ENCODE measurements around the gene MCTP1.
A peak's percentile ranks its signal among the peaks of the same experiment; 100 is the strongest.

Gene MCTP1

DNA sequence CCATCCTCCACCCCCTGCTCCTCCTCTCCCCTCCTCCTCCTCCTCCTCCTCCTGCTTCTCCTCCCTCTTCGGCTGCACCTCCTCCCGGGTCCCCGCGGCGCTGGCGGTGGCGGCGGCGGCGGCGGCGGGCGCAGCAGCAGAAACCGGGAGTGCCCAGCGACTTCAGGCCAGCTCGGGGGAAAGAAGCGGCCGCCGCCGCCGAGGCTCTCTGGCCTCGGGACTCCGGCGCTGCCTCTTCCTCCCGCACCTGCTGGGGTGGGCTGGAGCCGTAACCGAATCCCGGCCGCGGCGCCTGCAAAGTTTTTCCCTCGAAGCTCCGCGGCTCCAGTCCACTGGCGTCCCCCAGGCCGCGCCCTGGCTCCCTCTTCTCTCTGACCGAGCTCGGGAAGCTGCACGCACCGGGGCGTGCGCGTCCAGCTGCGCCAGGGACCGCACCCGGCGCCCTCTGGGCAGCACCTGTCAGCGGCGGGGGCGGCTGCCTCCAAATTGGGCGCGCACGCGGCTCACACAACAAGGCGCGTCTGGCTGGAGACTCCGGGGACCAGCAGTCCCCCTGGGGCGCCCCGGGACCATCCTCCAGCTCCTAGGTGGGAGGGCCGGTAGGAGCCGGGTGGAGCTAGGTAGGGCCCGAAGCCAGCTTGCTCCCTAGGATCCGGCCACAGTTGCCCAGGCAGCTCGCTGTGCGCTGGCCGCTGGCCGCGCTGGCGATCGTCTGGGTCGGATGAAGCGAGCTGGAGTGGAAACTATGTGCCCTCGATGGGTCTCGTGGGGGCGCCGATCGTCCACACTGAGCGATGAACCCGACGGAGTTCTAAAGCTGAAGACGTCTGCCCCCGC, at the start of gene MCTP1:
TSS of gene MCTP1 (minus strand) at position 523 of the 837 bp plus-strand sequence.
- peak; percentile 53 for DNase-seq

DNA sequence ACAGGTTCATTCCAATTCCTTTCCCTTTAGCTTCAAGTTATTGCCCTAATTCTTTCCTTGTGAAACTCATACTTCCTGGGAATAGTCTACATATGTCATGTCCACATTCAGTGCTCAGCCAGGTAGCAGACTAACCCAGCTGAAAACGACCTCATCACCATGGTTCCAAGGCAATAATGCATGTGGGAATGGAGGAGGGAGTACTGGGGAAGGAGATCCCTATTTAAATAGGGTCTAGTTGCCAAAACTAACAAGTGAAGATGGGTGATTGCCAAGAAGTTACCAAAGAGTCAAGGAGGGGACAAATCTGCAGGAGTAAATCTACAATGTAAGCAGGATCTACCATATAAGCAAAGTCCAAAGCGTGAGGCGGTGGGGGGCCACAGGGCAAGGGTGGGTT, 47.3 kb upstream of the MCTP1 start:
- DNase-seq: no peak

DNA sequence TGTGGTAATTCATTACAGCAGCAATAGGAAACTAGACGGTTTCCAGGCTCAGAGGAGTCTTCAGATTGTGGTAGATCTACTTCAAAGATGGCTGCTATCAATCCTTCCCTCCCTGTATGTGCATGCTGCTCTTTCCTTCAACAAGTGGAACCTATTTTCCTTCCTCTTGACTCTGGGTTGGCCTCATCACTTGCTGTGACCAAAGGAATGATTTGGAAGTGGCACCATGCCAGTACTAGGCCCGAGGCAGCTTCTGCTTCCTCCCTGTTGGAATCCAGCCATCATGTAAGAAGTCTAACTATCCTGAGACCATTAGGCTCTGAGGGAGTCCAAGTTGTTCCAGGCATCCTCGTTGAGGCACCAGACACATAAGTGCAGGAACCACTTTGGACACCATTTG, 46.5 kb upstream of the MCTP1 start:
- peak; percentile 76 for DNase-seq

DNA sequence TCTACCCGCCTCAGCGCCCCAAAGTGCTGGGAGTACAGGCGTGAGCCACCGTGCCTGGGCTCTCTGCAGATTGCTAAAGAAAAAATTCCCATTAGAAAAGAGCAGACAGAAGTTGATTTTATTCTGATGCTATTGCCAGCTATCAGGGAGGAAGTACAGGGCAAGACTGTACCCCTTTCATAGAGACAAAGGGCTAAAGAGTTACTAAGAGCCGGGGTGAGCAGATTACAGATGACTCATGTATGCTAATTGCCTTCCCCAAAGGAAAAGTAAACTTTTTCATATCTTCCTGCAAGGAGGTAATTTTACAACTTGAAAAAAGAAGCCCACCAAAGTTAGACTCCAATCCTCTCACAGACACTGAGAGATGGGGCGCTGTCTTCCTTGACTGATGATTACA, 42.3 kb upstream of the MCTP1 start:
- no peak for DNase-seq

DNA sequence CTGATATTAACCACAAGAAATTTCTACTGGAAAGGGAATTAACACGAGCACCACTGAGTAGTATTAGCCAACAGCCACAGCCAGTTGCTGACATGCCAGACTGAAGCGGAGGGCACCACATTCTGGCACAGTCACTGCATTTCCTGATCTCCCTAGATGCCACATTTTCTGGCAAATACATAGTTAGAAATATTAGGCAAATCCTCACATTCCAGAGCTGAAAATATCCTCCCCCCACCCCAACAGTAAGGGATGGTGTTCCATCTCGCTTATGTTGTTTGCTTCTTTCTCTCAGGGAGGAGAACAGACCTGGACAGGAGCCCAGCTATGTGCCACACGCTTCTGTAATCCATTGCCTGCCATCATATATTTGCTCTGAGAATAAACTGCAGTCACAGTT, 32.8 kb upstream of the MCTP1 start:
- DNase-seq: no peak

DNA sequence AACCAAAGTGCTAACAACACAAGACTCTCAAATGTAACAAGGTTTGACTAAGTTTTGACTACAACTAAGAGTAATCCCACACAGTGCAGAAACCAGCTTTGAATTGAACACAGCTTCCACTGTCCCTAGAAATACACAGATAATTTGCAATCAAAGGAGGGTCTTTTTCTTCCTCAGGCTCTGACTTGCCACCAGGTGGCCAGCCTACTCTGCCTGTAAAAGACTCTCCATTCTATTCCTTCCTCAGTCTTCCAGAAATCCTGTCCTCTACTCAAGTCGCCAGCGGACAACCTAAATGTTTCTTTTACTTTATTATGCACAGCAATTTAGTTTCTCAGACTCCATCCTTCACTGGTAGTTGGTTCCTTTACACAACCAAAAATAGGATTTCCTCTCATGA, 32.2 kb upstream of the MCTP1 start:
- no peak for DNase-seq

DNA sequence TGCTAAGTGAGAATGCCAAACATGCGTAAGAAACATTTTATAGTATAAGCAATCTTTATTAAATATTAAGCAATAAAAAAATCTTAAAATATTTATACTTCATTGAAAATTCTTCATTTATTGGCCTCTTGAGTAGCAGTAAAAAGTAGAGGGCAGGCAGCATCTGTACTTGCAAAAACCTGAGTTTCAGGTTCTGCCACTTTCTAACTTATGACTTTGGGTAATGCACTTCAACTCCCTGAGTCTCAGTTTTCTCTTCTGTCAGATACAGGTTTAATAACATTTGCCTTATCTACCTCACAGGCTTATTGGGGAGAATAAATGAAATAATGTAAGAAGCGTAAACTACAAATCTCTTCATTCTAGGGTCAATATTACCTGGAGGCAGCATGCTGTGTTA, 19.8 kb upstream of the MCTP1 start:
- DNase-seq: no peak

DNA sequence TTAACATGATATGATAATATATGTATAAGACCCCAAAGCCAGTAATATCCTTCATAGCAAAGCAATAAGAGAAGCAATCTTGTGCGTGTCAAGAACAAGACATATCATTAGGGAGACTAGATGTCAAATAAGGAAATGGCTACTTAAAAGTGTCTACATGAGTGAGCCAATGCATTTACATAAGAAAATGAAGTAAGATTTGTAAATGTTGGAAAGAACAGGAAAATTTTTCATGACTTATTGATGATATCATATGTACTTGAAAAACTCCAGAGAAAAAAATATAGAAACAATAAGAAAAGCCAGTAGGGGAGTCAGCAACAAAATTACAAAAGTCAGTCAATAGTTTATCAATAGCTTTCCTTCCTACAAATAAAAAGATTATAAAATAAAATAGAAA, 13.8 kb upstream of the MCTP1 start:
- no peak for DNase-seq

DNA sequence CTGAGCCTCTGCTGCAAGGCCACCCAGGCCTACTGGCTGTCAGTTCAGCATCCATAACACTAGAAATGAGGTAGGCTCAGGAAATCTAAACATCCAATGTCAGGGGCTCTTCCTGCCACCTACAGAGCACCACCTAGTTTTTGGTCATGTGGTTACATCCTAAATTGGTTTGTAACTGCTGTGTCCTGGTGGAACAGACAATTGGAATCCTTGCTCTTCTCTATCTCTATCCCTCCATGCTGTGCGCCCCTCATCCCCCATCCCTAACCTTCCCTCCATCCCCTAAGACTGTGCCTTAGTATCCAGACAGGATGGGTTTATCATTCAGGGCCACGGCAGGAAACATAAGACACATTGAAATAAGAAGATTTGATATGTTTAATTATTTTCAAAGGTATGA, 11.4 kb upstream of the MCTP1 start:
- no peak for DNase-seq

DNA sequence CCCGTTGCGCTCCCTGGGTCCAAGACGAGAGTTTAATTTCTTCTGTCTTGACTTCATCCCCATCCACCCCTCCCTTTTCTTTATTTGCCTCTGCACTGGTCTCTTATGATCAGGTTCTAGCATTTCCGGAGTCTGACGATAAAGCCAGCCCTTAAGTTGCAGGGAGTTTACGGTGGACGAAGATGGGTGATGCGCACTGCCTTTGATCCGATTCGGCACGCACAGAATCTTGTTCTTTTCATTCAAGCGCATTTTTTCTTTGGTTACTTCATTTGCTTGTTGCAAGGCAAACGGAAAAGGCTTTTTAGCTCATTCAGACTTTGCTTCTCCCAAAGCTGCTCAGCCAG, 488 bp upstream of the MCTP1 start:
- DNase-seq: no peak

DNA sequence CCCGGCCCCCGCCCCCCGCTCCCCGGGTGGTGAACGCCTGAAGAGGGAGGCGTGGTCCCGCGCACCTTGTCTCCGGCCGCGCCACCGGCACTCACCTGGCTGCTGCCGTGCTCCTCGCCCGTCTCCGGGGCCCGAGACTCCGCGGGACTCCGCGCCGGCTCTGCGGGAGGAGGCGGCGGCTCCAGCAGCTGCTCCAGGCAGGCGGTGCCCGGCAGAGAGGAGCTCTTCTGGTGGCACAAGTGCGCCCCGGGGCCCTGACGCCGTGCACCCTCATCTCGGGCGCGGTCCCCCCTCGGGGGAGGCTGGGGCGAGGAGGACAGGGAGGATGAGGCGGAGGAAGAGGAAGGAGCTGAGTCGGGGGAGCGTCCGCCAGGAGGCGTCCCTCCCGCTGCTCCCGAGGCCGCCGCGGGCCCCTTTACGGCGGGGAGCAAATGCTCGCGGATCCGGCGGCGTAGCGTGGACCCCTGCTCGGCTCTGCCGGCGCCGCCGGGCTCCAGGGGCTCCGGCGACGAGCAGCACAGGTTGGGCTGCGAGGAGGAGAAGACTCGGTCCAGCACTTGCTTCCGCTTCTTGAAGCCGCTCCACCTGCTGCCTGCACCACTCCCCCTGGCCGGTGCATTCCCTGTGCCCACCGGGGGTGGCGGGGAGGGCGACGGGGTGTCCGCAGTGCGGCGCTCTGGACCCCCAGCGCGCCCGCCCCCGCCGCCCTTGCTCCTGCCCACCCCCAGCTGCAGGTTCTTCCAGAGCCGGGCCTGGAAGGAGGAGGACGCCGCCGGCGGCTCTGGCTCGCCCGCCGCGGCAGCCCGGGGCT, 928 bp downstream of the MCTP1 start:
- peak; percentile 61 for DNase-seq

DNA sequence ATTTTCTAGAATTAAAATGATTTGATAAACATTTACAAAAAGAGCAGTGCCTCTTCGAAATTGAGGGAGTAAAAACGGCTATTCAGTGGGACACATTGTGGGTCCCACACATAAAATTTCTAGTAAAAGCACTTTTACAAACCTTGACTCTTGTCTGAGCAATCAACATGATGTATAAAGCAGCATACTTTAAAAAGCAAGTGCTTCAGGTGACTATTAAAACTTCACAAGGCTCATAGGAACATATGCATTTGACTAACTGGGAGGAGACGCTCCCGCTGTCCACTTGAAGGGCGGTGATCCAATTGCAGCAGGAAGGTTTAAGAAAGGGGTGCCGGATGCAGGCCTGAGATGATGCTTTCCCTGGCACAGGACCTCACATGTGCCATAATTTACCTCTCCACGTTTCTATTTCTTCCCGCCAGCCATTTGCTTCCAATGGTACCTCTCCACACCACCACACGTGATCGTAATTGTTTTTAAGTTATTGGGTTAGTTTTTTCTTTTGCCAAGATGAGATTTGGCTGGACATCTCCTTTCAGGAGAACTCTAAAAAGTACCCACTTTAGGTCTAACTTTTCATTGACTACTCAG, 1.8 kb downstream of the MCTP1 start:
- DNase-seq: no peak

DNA sequence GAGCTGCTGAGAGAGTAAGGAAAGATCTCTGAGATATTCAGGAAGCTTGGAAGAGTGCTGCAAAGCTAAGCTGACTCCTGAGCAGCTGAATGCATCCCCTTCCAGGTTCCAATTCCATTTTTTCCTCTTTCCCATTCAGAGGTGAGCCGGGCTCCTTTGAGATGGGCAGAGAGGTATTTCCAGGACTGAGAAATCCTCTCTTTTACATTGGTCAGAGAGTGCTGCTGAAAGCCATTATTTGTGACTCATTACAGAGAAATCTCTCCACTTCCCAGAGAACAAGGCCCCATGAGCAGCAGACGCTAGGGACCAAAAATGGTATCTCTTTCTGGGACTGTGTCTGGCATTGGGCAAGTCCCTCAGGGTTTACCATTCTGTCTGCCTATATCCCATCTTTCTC, 3.7 kb downstream of the MCTP1 start:
- no peak for DNase-seq

DNA sequence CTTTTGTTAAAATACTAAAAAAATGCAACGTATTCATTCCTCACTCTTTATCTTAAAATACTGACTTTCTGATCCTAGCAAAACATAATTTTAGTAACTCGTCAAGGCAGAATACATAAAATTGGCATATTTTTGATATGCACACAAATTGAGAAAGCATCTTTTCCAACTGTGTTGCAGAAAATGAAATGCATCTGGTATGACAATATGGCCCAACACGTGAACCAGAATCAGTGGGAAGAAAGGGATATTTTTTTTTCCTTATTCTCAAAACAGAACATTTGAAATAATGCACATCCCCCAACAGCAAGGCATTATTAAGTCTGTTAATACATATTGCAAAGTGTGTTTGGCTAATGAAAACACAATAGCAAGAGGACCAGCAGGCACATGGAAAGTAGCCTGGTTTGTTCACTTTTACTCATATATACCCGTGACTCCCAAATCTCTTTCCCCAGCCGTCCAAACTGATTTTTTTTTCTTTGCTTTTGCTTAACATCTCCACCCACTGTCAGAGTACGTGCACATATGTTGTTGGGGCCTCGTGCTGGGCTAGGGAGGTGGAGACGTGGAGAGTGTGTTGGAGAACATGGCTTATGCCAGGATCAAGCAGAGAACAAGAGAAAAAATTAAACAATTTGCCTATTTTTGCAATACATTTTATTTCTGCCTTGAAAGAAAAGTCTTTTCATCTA, 4.3 kb downstream of the MCTP1 start:
- peak; percentile 26 for DNase-seq

DNA sequence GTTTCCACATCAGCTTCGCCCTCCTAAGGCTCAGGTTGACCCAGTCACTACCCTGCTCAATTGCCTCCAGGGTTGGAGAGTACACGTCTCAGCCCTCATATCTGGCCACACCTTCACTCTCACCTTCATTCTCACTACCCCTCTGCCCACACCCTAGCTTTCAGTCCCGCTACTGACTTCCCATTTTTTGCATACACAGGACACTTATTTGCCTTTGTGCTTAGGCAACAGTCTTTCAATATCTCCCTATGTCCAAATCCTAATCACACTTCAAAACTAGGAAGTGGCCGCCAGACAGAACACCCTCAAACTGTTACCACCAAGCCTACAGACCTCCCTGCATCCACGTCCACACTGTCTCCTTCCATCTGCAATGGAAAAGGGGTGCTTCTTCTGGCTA, 10.9 kb downstream of the MCTP1 start:
- peak; percentile 42 for DNase-seq

DNA sequence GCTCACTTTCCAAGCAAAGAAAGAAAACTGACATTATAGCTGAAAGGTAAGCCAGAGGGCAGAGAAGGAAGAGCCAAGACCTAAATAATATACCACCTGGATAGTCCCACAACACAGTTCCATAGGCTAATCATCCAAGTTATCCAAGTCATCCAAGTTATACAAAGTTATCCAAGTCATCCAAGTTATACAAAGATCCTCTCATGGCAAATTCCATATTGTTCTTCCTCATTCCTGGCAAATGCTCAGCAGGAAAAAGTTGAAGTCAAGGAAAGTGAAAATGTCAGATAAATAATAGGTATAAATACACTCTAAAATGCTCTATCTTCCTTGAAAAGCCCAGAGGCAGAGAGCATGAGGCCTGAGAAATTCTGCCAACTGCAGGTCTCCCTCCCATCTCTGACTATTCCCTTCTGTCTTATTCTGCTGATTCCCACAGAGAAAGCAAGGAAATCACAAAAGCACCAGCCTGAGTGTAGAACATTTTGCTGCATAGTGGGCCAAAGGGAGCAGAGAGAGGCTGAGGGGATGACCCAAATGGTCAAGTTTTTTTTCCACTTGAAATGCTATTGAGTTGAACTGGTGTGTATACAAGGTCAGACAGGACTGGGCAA, 12.5 kb downstream of the MCTP1 start:
- no peak for DNase-seq

DNA sequence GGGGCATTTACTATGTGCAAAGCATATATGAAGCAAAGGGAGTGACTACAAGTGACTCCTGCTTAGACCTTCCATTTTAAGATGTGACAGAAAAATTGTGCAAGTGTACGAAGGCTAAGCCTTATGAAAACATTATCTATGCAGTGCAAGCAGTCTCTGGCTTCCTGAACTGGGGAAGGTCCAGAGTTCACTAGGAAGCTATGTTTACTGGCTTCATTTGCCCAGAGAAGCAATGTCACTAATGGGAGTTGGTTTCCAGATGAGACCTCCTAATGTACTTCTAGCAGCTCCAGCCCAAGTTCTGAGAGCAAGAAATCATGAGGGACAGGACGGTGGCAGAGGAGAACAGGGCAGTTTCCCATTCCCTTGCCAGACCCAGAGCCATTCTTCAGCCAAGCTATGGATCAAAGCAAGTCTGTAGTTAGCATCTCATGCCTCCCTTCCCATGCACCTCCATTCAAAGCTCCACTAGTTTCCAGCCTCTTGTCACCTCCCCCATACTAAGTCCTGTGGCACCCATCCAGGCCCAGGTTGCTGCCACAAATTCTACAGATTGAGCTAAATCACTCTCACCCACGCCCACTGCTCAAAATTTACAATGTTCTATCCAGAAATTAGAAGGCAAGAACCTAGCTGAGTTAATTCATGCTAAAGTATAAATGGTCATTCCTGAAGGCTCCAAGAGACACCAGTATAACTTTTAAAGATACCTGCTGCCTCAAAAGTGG, 21.8 kb downstream of the MCTP1 start:
- peak; percentile 64 for DNase-seq

DNA sequence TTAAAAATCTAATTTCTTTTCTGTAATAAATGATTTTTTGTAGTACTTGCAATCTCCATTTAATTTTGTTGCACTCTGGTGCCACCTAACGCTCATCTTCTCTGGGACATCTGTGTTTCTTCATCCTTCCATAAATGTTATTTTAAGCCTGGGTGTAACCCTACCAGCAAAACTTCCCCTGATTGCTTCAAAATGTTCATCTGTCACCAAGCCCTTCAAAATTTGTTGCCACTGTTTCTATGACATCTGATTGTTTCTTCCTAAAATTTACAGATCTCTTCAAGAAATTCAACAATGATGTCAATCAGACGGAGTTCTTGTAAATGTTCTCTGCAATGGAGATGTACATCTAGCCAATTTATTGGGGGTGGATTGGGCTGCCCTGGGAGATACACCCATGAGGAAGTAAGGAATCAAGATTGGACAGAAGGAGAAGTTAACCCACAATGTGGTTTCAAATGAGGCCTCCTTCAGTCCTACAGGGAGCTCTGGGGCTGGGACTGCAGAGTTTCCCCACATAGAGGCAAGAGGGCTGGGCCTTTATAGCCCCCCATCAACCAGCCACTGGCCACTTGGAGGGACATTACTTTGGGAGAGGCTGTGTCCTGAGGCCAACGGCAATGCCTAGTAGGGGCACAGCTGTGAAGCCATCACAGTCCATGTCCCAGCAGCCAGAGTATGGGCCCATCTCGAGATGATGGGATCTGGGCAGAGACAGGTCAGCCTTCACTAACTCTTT, 23.3 kb downstream of the MCTP1 start:
- DNase-seq: peak; percentile 83

DNA sequence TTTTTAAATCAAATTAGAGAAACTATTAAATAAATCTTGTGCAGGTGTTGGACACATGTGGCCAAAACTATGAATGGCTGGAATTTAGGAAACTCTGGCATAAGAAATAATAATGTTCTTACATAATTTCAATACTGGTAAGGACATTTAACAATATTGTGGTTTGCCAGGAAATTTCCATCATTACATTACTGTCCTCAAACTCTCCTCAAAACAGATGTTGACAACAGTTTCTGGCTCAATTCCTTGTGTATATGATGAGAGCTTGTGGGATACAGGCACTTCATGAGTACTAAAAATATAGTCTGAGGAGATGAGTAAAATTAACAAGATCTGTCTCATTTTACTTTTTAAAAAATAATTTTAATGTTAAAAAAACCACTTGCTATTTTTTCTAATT, 27.9 kb downstream of the MCTP1 start:
- DNase-seq: no peak

DNA sequence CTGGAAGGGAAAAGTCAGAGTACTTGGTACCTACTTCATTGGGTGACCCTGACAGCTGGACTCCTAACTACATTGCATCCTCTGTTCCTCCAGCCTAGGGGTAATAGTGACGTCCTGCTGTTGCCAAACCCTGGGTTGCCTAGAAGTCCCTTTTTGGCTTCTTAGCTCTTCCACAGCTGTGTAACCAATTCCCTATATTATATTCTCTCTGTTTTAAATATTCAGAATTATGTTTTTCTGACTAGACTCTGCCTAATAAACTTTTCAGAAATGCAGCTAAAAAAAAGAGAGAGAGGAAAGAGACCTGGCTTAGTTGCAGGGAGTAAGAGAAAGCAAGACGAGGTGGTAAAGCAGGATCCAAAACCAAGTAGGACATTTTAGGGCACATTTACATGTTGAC, 28.4 kb downstream of the MCTP1 start:
- no peak for DNase-seq

DNA sequence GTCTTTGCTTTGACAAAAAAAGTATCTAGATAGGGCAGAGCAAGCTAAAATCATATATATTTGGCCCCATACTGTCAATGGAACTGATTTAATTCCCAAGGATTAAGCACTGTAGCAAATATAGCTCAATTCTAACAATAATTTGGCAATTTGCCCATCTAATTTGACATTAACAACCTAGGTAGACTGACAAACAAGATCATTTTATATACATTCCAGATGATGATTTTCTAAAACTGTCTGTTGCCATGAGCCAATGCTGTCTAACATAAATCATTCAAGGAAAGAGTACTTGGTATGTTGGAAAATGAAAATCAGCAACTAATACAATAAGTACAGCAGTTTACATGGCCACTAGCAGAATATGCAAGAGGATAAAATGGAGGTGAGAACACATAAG, 32.1 kb downstream of the MCTP1 start:
- no peak for DNase-seq

DNA sequence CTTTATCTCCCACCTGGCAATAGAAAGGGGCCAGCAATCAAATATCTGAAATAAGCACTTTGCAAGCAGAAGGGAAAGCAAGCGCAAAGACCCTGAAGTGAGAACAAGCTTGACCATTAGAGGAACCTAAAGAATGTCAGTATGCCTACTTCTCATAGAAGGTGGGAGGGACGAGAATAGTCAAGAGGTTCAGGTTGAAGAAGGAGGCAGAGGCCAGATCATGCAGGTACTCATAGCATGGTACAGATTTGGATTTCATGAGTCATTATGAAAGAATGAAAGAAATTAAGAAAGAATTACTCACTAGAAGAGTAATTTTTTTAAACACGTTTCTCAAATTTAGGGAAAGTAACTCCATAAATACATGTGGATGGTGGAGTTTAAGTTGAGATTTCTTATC, 33.7 kb downstream of the MCTP1 start:
- DNase-seq: no peak

All from OCI-M1 (cell line).